ENCODE data around the gene SH3D19. TPM values are rescaled to one million over a fixed set of nuclear protein-coding genes. Genes with fewer than 3 reads are reported as not detected.

SH3D19 gene
- total and polyA plus RNA-seq, 4 donors, result 22.1 to 69.2 (median 50.8) TPM

GRCh38 chr4:151099976-151100417 lies 225.4 kb downstream of the SH3D19 start:
- H3K4me1 ChIP-seq (ENCODE audit: control insufficient read depth in 5 of 5, insufficient read depth in 5 of 5, low read length in 5 of 5), result peaks cover 0 to 8% (median 3%) of the 10 kb centered on the region in 5 donors
- DNase-seq (peak in 1 of 3 donors; percentile 59), ATAC-seq (ENCODE audit: insufficient read depth, low FRiP score) (peak; percentile 8)
- H3K9me3 ChIP-seq (ENCODE audit: control insufficient read depth in 4 of 4, insufficient read depth in 3 of 4, low read length in 3 of 4), result no peaks in the 10 kb centered on the region
- peaks cover 10 to 26% (median 21%) of the 10 kb centered on the region in 4 donors for H3K36me3 ChIP-seq (ENCODE audit: control insufficient read depth in 4 of 4, insufficient read depth in 4 of 4, low read length in 4 of 4)
- no peaks in the 10 kb centered on the region for H3K27me3 ChIP-seq (ENCODE audit: control insufficient read depth in 3 of 3, insufficient read depth in 3 of 3, low read length in 2 of 3)
- TF ChIP-seq CTCF (IDR thresholded peaks at IDR 0.05; ENCODE audit: control extremely low read depth, extremely low read depth), result no peak
- peak overlapping the region; percentile 77 to 93 for H3K27ac ChIP-seq (ENCODE audit: low read depth in 1 of 2, low read length in 1 of 2)
- peak overlapping the region; percentile 61 for H3K4me3 ChIP-seq
- peak overlapping the region; percentile 100 for H3K9ac ChIP-seq (ENCODE audit: insufficient read depth in 1 of 2, low read length in 2 of 2)
- 0 to 1% methylated on average over 13 of the region's 13 CpGs for WGBS, 2 donors

- Histone ChIP-seq H3K36me3 (ENCODE audit: control insufficient read depth in 4 of 4, insufficient read depth in 4 of 4, low read length in 4 of 4) (peaks cover 7 to 20% (median 17%) of the 10 kb centered on the region in 4 donors), H3K9me3 (ENCODE audit: control insufficient read depth in 4 of 4, insufficient read depth in 3 of 4, low read length in 3 of 4) (no peaks in the 10 kb centered on the region), H3K4me3 (peak within 1 kb of the TSS; percentile 61), H3K27me3 (ENCODE audit: control insufficient read depth in 3 of 3, insufficient read depth in 3 of 3, low read length in 2 of 3) (no peaks in the 10 kb centered on the region), H3K9ac (ENCODE audit: insufficient read depth in 1 of 2, low read length in 2 of 2) (peak within 1 kb of the TSS; percentile 100), H3K4me1 (ENCODE audit: control insufficient read depth in 5 of 5, insufficient read depth in 5 of 5, low read length in 5 of 5) (peaks cover 0 to 8% (median 3%) of the 10 kb centered on the region in 5 donors), H3K27ac (ENCODE audit: low read depth in 1 of 2, low read length in 1 of 2) (peak within 1 kb of the TSS; percentile 77 to 93)
- ATAC-seq (ENCODE audit: insufficient read depth, low FRiP score) (peak; percentile 96), DNase-seq (peak; percentile 97 to 99 (median 98))
- TF ChIP-seq CTCF (IDR thresholded peaks at IDR 0.05; ENCODE audit: control extremely low read depth, extremely low read depth), result peak; percentile 87
- 1% methylated on average over 69 of the region's 69 CpGs for WGBS, 2 donors
Measured at GRCh38 chr4:151099229-151099975, 226.0 kb downstream of the SH3D19 start, which contains the start of gene RPS3A. TSS of gene RPS3A (plus strand) at chr4:151099628. CDS start at chr4:151099653, 25 bp downstream.

GRCh38 chr4:151098979-151099228 lies 226.5 kb downstream of the SH3D19 start:
- H3K9ac ChIP-seq (ENCODE audit: insufficient read depth in 1 of 2, low read length in 2 of 2), result peak overlapping the region in 1 of 2 donors; percentile 78
- DNase-seq (no peak), ATAC-seq (ENCODE audit: insufficient read depth, low FRiP score) (peak; percentile 12)
- H3K27ac ChIP-seq (ENCODE audit: low read depth in 1 of 2, low read length in 1 of 2), result peak overlapping the region in 1 of 2 donors; percentile 20
- no peak for TF ChIP-seq CTCF (IDR thresholded peaks at IDR 0.05; ENCODE audit: control extremely low read depth, extremely low read depth)
- WGBS, 2 donors, result 15 to 20% methylated on average over 8 of the region's 8 CpGs
- H3K4me3 ChIP-seq, result no peak overlapping the region
- no peaks in the 10 kb centered on the region for H3K27me3 ChIP-seq (ENCODE audit: control insufficient read depth in 3 of 3, insufficient read depth in 3 of 3, low read length in 2 of 3)
- peaks cover 5 to 17% (median 15%) of the 10 kb centered on the region in 4 donors for H3K36me3 ChIP-seq (ENCODE audit: control insufficient read depth in 4 of 4, insufficient read depth in 4 of 4, low read length in 4 of 4)
- peaks cover 0 to 8% (median 3%) of the 10 kb centered on the region in 5 donors for H3K4me1 ChIP-seq (ENCODE audit: control insufficient read depth in 5 of 5, insufficient read depth in 5 of 5, low read length in 5 of 5)
- no peaks in the 10 kb centered on the region for H3K9me3 ChIP-seq (ENCODE audit: control insufficient read depth in 4 of 4, insufficient read depth in 3 of 4, low read length in 3 of 4)

Measured in lung (tissue), 12 donors.